ENCODE data around the gene MICAL3. TPM values are rescaled to one million over a fixed set of nuclear protein-coding genes. Genes with fewer than 3 reads are reported as not detected.
A peak's percentile ranks its signal among the peaks of the same experiment; 100 is the strongest.

Gene MICAL3
- total and polyA plus RNA-seq, 9 of the 15 experiments (the other 6 are each of a cell fraction or from before 2014, with no cell fraction given), result 0.53 to 32.1 (median 12.3) TPM

- TF ChIP-seq HNRNPL (IDR thresholded peaks at IDR 0.05; ENCODE audit: low read depth, low read length), result 0 out of 2 replicates have a peak, but pooled peaks have one; percentile 69
- no peak for TF ChIP-seq NCOA2 (IDR thresholded peaks at IDR 0.05; ENCODE audit: partially characterized antibody in 2 of 2)
- TF ChIP-seq ZNF668 (CRISPR knock-in tag; IDR thresholded peaks at IDR 0.05), result no peak
- TF ChIP-seq ZBED1 (IDR thresholded peaks at IDR 0.05), result no peak
- peak; percentile 37; the same call in 1 of the 2 replicates for TF ChIP-seq L3MBTL2 (IDR thresholded peaks at IDR 0.05)
- TF ChIP-seq, protein P1, sequence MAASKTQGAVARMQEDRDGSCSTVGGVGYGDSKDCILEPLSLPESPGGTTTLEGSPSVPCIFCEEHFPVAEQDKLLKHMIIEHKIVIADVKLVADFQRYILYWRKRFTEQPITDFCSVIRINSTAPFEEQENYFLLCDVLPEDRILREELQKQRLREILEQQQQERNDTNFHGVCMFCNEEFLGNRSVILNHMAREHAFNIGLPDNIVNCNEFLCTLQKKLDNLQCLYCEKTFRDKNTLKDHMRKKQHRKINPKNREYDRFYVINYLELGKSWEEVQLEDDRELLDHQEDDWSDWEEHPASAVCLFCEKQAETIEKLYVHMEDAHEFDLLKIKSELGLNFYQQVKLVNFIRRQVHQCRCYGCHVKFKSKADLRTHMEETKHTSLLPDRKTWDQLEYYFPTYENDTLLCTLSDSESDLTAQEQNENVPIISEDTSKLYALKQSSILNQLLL (CRISPR knock-in tag; IDR thresholded peaks at IDR 0.05; ENCODE audit: borderline replicate concordance), result no peak
- peak; percentile 74 for TF ChIP-seq REST (IDR thresholded peaks at IDR 0.05; ENCODE audit: borderline replicate concordance)
- no peak for TF ChIP-seq REST (CRISPR knock-in tag; IDR thresholded peaks at IDR 0.05; ENCODE audit: low read depth)
- TF ChIP-seq CLOCK (CRISPR knock-in tag; IDR thresholded peaks at IDR 0.05; ENCODE audit: borderline replicate concordance), result no peak
- no peak for TF ChIP-seq CCAR2 (IDR thresholded peaks at IDR 0.05; ENCODE audit: low read depth, low read length)
- TF ChIP-seq ERF (CRISPR knock-in tag; IDR thresholded peaks at IDR 0.05), result 0 out of 2 replicates have a peak, but pooled peaks have one; percentile 47
- TF ChIP-seq ATF1 (CRISPR knock-in tag; IDR thresholded peaks at IDR 0.05), result no peak
- 0 out of 2 replicates have a peak, but pooled peaks have one; percentile 12 for TF ChIP-seq ATF1 (tag; IDR thresholded peaks at IDR 0.05)
- no peak for TF ChIP-seq MED1 (CRISPR knock-in tag; IDR thresholded peaks at IDR 0.05; ENCODE audit: borderline replicate concordance)
- no peak for TF ChIP-seq ZKSCAN1 (IDR thresholded peaks at IDR 0.05; ENCODE audit: low read depth, low read length)
- TF ChIP-seq ELK3 (CRISPR knock-in tag; IDR thresholded peaks at IDR 0.05), result no peak
Observed at GRCh38 chr22:18024276-18024939, at the start of gene MICAL3 (continued).

All from K562 (cell line).